Myocyte (in vitro differentiated cells): Measurements from ENCODE around the gene COL8A1. TPM values are rescaled to one million over a fixed set of nuclear protein-coding genes. Genes with fewer than 3 reads are reported as not detected.

ENCODE experiments used
- DNase-seq: peaks from one replicate; pipeline ENCODE4 v3.0.0-alpha.2; 2012; ENCODE audit warnings: low read depth
- total RNA-seq: library from RNA; depleted of rRNA; stranded (reverse); fragments of >200 nt; gene quantifications from 2 replicates; pipeline ENCODE4 v1.2.3, GENCODE V29; 2014

The COL8A1 gene
- total RNA-seq, 1 donor from 2014 or later = 34.9 TPM

DNA sequence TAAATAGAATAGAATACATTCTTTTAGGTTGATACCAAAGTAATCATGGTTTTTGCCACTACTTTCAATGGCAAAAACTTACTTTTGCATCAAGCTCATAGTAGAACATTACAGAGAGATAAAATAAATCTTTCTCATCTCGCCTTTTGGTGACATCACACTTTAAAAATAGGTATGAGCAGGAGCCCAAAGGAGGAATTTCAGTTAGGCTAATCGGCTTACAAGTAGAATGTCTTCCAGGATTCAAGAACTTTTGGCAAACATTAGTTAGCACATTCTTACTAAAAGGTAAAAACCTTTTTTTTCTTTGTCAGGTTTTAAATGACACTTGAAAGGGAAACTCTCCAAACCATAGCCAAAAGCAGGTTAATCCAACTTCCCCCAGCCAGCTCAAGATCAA lies 119.6 kb downstream of the COL8A1 start:
- DNase-seq = peak; percentile 59

DNA sequence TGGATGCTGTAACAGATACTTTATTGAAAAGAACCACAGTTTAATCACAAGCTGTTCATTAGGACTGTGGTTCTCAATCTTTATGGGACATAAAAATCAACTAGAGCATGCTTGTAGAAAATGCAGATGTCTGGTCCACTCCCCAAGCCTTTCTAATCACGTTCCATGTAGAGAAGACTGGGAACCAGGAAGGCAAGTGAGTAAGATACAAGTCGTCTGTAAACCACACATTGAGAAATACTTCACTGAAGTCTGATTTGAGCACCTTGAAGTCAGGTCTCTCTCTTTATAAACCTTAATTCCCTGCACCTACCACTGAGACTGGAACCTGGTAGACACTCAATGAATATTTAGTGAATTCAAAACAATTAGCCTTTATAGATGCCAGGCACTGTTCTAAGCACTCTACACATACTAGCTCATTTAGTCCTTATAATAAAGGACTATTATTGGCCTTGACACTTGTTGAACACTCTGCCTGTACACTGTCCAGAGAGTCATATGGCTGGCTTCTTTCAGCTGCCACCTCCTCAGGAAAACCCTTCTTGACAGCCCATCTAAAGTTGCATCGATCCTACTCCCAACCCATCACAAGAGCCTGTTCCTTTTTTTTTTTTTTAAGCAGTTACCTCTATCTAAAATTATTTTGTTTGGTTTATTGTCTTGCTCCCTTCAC lies 120.2 kb downstream of the COL8A1 start:
- no peak for DNase-seq

DNA sequence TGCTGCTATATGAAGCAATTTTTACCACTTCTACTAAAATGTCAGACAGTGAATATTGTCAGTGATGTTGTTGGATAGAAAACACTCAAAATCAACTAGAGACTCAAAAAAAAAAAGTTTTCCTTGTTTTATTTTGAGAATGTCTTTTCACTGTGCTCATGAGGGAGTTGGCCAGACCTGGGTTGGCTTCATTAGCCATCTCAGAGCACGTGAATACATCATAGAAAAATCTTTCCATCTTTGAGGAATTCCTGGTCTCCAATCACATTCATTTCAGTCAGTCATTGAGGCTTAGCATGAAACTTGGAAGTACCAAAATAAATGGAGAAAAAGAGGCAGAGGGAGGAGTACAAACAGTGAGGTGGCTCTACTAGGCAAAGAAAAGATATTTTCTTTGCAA lies 121.6 kb downstream of the COL8A1 start:
- no peak for DNase-seq

DNA sequence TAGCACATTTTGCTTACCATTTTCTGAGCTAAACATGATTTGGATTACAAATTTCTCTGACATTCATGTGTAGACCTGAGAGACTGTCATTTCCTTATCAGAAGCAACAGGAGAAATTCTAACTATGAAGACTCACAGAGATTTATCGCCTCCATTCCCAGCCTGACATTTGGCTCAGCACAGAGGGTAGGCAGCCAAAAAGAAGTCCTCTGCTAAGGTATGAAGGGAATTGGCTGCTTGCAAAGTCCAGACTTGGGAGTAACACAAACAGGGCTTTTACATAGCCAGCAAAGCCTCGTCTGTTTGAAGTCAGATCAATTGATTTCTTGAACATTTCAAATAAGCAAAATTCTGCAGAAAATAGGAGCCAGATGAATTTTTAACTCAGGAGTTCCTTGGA lies 122.2 kb downstream of the COL8A1 start:
- no peak for DNase-seq

DNA sequence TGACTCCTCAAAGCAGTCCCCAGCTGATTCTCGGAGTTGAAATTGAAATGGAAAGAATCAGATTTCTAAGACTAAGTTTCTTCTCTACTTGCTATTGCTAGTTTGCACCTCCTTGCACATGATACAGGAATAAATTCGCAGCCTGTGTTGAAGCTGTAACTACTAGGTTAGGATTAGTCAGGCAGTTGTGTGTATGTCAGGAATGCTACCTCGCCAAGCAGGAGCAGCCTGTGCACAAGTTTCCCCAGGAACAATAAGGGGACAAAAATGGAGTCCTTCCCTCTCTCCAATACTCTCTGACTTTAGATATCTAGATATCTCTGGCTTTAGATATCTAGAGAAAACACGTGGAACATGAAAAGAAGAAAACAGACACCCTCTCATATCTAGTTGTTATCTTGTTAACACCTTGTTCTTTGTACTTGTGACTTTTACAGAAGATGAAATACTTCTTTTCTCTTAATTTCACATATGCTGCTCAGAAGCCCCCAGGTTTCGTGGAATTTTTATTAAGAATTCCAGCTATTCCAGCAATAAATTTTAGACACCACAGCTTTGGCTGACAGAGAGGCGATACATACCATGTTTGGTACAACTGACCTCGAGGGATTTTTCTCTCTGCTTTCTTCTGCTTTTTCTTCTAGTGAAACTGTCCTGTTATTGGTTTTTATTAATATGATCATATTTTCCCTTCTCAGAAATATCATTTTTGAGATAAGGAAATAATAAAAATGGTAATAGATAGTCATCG lies 123.2 kb downstream of the COL8A1 start:
- no peak for DNase-seq

DNA sequence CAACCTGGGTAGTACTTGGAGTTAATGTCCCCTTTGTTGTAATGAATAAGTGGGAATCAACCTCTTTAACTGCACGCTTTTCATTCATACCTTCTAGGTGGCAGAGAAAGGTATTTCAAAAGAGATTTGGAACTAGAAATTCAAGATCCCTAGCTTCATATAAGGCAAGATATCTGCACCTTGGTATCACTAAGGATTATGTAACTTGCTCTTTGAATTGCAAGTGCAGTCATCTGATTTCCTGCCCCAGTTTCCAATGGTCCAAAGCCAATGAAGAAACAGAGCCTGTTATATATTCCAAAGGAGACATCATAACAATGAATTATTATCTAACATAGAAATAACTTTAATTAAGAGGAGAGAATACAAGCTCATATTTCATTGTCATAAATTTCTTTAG lies 124.5 kb downstream of the COL8A1 start:
- DNase-seq = no peak

DNA sequence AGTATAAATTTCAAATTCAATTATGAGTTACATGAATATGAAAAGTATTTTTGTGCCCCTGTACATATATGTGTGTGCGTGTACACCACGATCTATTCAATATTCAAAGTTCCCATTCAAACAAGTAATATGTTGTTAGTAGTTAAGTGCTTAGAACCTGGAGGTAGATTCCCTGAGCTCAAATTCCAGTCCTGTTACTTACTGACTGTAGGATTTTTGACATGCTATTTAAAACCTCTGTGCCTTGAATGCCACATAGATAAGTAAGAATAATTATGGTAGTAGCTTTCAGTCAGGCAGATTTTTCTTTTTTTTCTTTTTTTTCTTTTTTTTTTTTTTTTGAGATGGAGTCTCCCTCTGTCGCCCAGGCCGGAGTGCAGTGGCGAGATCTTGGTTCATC lies 126.0 kb downstream of the COL8A1 start:
- DNase-seq = no peak

DNA sequence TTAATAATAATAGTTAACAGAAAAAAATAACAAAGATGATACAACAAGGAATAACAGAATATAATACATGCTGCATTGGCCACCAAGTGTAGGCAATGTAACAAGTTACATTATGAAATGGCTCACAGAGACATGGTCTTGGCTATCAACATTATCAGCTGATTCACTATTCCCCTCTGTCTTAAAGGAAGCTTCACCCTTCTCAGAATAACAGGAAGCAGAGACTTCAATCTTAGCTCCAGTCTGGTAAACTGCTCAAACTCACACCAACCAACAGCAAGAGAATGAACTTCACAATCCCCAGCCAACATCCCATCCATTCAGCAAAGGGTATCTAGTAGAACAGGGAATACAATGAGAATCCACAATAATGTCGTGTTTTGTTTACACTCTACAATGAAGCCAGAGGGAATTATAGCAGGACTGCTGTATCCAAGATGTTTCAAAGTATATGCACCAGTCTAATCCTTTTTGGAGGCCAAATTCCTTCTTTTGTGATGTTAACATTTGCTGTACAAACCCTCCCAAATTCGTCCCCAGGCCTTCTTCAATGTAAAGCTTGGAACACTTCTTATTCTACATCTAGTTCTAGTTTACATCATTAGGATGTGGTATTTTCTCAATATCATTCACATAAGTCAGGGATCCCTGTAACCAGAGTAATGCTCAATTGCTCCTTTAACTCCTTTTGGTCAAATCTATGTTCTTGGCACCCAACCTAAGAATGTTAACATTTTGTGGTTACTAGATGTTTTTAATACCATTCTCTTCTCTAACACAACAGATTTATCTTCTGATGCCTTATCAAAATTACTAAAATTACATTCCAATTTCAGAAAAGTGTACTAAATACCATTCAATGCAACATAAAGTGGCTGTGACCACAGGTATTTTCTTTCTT lies 126.9 kb downstream of the COL8A1 start:
- DNase-seq = no peak

DNA sequence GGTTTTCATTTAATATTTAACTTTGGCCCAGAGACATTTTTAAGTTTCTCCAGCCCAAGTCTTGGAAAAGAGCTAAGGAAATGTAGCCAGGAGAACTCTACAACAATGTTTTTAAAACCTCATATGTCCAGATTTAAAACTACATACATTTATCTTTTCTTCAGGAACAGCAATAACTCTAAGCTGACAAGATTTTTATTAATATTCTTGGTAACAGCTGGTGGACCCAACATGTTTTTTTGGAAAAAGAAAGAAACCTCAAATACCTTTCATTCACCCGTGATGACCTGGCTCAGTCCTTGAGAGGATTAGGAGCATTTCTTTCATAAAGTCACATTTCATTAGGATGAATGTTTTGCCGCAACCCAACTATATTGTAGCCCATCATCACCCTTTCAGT lies 128.9 kb downstream of the COL8A1 start:
- DNase-seq = no peak

DNA sequence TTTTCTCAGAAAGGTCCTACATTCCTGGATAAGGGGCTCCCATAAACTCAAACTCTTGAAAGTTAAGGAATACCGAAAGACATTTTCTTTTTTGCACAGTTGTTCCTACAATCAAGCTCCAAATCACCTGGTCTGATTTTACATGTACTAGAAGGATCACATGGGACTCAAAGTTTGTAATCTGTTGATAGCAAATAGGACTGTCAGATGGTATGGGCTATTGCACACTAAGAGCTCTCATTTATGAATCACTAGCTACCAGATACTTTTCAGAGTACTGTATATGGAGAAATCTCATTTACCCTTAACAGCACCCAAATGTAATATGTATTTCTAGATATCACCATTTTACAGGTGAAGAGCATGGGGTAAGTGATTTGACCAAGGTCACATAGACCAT lies 129.7 kb downstream of the COL8A1 start:
- DNase-seq = no peak

DNA sequence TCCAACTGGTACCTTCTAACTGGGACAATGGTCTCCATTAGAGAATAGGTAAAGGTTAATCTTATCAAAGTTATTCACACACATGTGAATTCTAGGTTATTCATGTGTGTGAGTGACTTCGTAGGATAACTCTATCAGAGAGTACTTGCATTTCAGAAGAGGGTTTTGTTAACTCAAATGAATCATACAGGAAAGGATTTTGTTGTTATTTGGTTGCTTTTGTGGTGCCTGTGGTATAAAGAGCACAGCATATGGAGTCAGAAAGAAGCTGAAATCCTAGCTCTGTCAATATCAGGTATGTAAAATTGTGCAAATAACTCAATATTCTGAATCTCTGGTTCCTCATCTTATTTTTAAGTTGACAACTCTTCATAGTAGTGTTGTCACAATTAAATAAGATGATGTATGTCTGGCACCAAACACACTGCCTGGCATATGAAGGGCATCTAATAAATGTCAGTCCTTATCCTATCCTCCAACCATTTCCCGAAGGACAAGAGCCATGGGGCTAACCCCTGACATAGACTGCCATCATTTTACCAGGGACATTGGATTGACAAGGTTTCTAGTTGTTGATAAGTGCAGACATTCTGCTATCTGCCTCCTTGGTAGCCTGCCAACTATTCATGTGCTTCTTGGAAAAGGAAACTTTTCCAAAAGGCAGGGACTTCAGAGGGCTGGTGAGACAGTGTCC lies 130.6 kb downstream of the COL8A1 start:
- DNase-seq = no peak

DNA sequence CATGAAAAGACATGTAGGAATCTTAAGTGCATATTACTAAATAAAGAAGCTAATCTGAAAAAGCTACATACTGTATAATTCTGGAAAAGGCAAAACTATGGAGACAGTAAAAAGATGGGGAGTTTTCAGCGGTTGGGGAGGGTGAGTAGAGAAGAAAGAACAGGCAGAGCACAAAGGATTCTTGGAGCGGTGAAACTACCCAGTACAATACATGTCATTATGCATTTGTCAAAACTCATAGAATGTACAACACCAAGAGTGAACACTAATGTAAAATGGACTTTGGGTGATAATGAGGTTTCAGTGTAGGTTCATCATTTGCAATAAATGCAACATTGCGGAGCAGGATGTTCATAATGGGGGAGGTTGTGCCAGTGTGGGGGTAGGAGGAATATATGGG lies 133.8 kb downstream of the COL8A1 start:
- no peak for DNase-seq

DNA sequence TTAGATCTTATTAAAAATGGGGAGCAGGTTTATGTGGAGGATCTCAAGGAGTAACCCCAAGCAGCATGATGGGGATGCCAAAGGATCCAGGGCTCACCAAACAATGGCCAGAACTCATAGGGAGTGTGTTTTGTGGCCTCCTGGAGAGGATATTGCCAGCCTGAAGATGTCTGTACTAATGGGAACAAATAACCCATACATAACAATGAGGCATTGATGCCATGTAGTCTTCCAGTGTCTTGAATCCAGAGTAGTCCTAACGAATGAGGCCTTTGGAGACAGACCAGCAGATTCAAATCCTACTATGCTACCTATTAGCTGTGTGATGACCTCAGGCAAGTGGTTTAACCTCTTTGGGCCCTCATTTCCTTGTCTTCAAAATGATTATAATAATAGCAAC lies 134.3 kb downstream of the COL8A1 start:
- no peak for DNase-seq

DNA sequence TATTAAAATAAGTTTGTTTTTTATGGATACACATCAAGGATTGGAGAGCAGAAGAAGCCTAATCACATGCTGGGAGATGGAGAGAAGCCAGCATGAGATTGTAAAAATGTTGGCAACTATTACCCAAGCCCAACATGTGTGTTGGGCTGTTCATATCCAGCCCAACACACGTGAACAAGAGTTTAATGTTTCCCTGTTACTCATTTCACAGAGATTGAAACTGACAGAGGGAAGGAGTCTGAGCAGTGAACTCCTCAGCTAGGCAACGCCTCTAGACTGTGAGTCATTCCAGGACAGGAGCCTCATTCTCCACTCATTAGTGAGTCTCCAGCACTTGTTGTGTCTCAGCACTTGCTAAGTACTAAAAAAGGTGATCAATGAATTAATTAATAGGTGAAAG lies 136.1 kb downstream of the COL8A1 start:
- DNase-seq = peak; percentile 44

DNA sequence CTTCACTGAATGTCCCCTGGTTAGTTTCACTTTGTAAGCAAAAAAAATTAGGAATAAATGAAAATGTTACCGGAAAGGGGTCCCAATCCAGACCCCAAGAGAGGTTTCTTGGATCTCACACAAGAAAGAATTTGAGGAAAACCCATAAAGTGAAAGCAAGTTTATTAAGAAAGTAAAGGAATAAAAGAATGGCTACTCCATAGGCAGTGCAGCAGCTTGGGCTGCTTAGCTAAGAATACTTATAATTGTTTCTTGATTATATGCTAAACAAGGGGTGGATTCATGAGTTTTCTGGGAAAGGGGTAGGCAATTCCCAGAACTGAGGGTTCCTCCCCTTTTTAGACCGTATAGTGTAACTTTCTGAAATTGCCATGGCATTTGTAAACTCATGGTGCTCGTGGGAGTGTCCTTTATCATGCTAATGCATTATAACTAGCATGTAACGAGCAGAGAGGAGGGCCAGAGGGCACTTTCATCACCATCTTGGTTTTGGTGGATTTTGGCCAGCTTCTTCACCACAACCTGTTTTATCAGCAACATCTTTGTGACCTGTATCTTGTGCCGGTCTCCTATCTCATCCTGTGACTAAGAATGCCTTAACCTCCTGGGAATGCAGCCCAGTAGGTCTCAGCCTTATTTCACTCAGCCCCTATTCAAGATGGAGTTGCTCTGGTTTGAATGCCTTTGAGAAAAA lies 138.3 kb downstream of the COL8A1 start:
- DNase-seq = no peak

DNA sequence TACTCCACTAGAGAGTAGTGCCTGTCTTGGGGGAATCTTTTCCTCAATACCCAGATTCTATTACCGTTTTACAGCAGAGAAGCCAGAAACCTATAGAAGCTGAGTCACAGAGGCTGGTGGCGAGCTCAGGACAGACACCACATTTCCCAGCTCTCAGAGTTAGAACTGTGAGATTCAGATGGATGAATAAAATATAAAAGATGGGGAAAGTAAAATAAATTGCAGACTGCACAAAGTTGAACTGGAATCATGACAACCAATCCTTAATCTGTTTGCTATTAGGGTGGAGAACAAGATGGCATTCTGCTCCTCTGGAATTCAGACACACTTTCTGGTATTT lies 138.8 kb downstream of the COL8A1 start:
- no peak for DNase-seq

DNA sequence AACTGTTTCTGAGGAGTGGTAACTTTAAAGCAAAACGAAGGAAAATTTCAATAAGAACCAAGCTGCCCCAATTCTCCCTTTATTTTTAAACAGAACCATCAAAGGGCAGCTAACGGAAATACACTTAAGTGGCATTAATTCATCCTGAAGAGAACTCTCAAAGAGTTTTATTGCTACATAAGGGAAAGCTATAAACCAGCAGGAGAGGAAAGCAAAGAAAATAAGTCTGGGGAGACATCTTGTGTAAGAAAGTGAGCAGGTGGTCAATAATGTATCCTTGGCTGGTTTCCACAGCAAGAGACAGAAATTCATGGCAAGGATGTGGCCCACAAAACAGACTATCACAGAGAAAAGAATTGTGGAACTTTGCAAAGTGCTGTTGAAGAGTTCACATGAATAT lies 139.3 kb downstream of the COL8A1 start:
- no peak for DNase-seq

DNA sequence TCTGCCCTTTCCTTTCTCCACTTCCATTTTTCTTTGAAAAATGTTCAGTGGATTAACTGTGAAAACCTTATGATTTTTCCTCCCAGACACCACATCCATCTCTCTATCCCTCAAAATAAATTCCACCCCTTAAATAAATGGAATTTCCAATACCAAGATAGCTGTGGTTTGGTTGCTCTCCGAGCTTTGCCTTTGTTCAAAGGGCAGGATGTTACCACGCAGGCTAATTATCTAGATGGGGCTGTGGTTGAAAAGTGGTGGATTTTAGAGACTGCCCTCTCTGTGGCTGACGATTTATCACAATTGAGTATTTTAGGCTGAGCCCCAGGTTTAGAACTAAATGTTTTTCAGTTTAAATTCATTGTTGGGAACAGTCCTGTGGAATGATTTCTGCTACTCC lies 142.4 kb downstream of the COL8A1 start:
- DNase-seq = peak; percentile 66

DNA sequence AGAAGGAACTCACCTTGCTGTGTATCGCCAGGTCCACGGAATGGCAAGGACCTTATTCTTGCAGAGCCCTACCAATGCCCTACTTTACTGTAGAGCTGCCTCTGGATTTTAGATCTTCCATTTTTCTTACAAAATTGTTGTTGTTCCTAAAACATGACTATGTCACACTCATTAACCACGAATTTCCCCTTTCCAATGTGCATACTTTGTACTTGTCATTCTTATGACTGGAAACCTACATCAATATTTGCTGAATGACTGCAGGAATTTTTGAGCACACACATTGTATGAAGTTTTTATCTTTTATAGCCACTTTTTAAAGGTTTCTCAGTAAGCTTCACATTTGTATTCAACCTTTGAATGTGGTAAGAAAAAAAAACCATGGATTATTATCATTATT lies 143.4 kb downstream of the COL8A1 start:
- DNase-seq = no peak

DNA sequence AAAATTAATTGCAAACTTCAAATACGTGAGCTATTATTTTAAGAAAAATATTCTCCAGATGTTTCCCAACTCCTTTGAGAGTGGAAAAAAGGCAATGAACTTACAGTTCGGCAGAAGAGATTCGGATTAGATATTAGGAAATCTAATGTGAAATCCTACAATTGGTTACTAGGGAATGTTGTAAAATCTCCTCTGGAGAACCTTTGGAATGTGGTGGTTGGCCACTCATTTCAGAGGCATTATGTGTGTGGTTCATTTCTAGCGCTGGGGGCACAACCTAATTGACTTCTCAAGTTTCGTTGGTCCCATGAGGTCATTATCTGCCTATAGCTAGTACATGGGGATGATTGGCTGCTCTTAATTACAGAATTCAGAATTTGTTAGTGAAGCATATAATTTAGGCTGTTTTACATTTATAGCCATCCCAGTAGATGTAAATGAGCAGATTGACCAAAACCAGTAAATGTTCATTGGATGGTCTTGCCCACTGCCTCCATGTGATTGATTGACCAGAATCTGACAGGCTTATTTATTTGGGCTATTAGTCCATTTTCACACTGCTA lies 144.7 kb downstream of the COL8A1 start:
- peak; percentile 91 for DNase-seq
